Measurements from ENCODE around the gene ABI1.

ABI1 gene

GRCh38 chr10:26844396-26844975 is 16.3 kb downstream of the ABI1 start:
- Histone ChIP-seq H3K4me3 (ENCODE audit: low read depth, low read length) (no peak overlapping the region), H3K4me1 (ENCODE audit: control insufficient read depth, insufficient read depth, low read length, unreplicated experiment) (no peaks in the 10 kb centered on the region), H3K27me3 (ENCODE audit: insufficient read depth, low read length) (no peaks in the 10 kb centered on the region), H3K27ac (ENCODE audit: low read depth, low read length) (no peak overlapping the region), H3K79me2 (ENCODE audit: control insufficient read depth, insufficient read depth, low read length, unreplicated experiment) (peaks cover 49% of the 10 kb centered on the region), H3K36me3 (ENCODE audit: insufficient read depth, low read length) (no peaks in the 10 kb centered on the region; the same call in 1 of the 2 replicates), H2AFZ (ENCODE audit: low read length, unreplicated experiment) (no peak overlapping the region)

- Histone ChIP-seq H3K27me3 (ENCODE audit: insufficient read depth, low read length) (no peaks in the 10 kb centered on the region), H3K79me2 (ENCODE audit: control insufficient read depth, insufficient read depth, low read length, unreplicated experiment) (peaks cover 52% of the 10 kb centered on the region), H3K4me1 (ENCODE audit: control insufficient read depth, insufficient read depth, low read length, unreplicated experiment) (no peaks in the 10 kb centered on the region), H2AFZ (ENCODE audit: low read length, unreplicated experiment) (no peak overlapping the region), H3K4me3 (ENCODE audit: low read depth, low read length) (no peak overlapping the region), H3K36me3 (ENCODE audit: insufficient read depth, low read length) (no peaks in the 10 kb centered on the region; the same call in 1 of the 2 replicates), H3K27ac (ENCODE audit: low read depth, low read length) (no peak overlapping the region)
Observed at GRCh38 chr10:26843736-26844135, 17.0 kb downstream of the ABI1 start.

GRCh38 chr10:26841733-26842317 is 18.9 kb downstream of the ABI1 start:
- Histone ChIP-seq H3K79me2 (ENCODE audit: control insufficient read depth, insufficient read depth, low read length, unreplicated experiment) (peaks cover 51% of the 10 kb centered on the region), H3K36me3 (ENCODE audit: insufficient read depth, low read length) (no peaks in the 10 kb centered on the region; the same call in 1 of the 2 replicates), H3K4me1 (ENCODE audit: control insufficient read depth, insufficient read depth, low read length, unreplicated experiment) (no peaks in the 10 kb centered on the region), H3K27ac (ENCODE audit: low read depth, low read length) (no peak overlapping the region), H3K4me3 (ENCODE audit: low read depth, low read length) (no peak overlapping the region), H3K27me3 (ENCODE audit: insufficient read depth, low read length) (no peaks in the 10 kb centered on the region), H2AFZ (ENCODE audit: low read length, unreplicated experiment) (no peak overlapping the region)

GRCh38 chr10:26840938-26841732 is 19.6 kb downstream of the ABI1 start:
- Histone ChIP-seq H3K27me3 (ENCODE audit: insufficient read depth, low read length) (no peaks in the 10 kb centered on the region), H3K4me3 (ENCODE audit: low read depth, low read length) (no peak overlapping the region), H3K36me3 (ENCODE audit: insufficient read depth, low read length) (no peaks in the 10 kb centered on the region; the same call in 1 of the 2 replicates), H2AFZ (ENCODE audit: low read length, unreplicated experiment) (no peak overlapping the region), H3K4me1 (ENCODE audit: control insufficient read depth, insufficient read depth, low read length, unreplicated experiment) (no peaks in the 10 kb centered on the region), H3K27ac (ENCODE audit: low read depth, low read length) (no peak overlapping the region), H3K79me2 (ENCODE audit: control insufficient read depth, insufficient read depth, low read length, unreplicated experiment) (peaks cover 50% of the 10 kb centered on the region)

GRCh38 chr10:26839966-26840627 is 20.7 kb downstream of the ABI1 start:
- no peaks in the 10 kb centered on the region; the same call in 1 of the 2 replicates for H3K36me3 ChIP-seq (ENCODE audit: insufficient read depth, low read length)
- H3K79me2 ChIP-seq (ENCODE audit: control insufficient read depth, insufficient read depth, low read length, unreplicated experiment) = peaks cover 50% of the 10 kb centered on the region
- no peak overlapping the region for H3K27ac ChIP-seq (ENCODE audit: low read depth, low read length)
- no peak overlapping the region for H3K4me3 ChIP-seq (ENCODE audit: low read depth, low read length)
- no peaks in the 10 kb centered on the region for H3K4me1 ChIP-seq (ENCODE audit: control insufficient read depth, insufficient read depth, low read length, unreplicated experiment)
- H3K27me3 ChIP-seq (ENCODE audit: insufficient read depth, low read length) = no peaks in the 10 kb centered on the region
- no peak overlapping the region for H2AFZ ChIP-seq (ENCODE audit: low read length, unreplicated experiment)

- H3K79me2 ChIP-seq (ENCODE audit: control insufficient read depth, insufficient read depth, low read length, unreplicated experiment) = peaks cover 54% of the 10 kb centered on the region
- no peaks in the 10 kb centered on the region for H3K4me1 ChIP-seq (ENCODE audit: control insufficient read depth, insufficient read depth, low read length, unreplicated experiment)
- no peak overlapping the region for H3K27ac ChIP-seq (ENCODE audit: low read depth, low read length)
- H3K36me3 ChIP-seq (ENCODE audit: insufficient read depth, low read length) = no peaks in the 10 kb centered on the region
- H3K27me3 ChIP-seq (ENCODE audit: insufficient read depth, low read length) = no peaks in the 10 kb centered on the region
- no peak overlapping the region for H2AFZ ChIP-seq (ENCODE audit: low read length, unreplicated experiment)
- no peak overlapping the region for H3K4me3 ChIP-seq (ENCODE audit: low read depth, low read length)
Observed at GRCh38 chr10:26837139-26837538, 23.6 kb downstream of the ABI1 start.

- Histone ChIP-seq H3K27me3 (ENCODE audit: insufficient read depth, low read length) (no peaks in the 10 kb centered on the region), H3K4me1 (ENCODE audit: control insufficient read depth, insufficient read depth, low read length, unreplicated experiment) (no peaks in the 10 kb centered on the region), H3K79me2 (ENCODE audit: control insufficient read depth, insufficient read depth, low read length, unreplicated experiment) (peaks cover 54% of the 10 kb centered on the region), H3K4me3 (ENCODE audit: low read depth, low read length) (no peak overlapping the region), H3K36me3 (ENCODE audit: insufficient read depth, low read length) (no peaks in the 10 kb centered on the region), H2AFZ (ENCODE audit: low read length, unreplicated experiment) (no peak overlapping the region), H3K27ac (ENCODE audit: low read depth, low read length) (no peak overlapping the region)
Observed at GRCh38 chr10:26835025-26835424, 25.7 kb downstream of the ABI1 start.

GRCh38 chr10:26832960-26833359 is 27.8 kb downstream of the ABI1 start:
- H3K4me3 ChIP-seq (ENCODE audit: low read depth, low read length) = no peak overlapping the region
- no peaks in the 10 kb centered on the region for H3K36me3 ChIP-seq (ENCODE audit: insufficient read depth, low read length)
- no peaks in the 10 kb centered on the region for H3K4me1 ChIP-seq (ENCODE audit: control insufficient read depth, insufficient read depth, low read length, unreplicated experiment)
- peaks cover 51% of the 10 kb centered on the region for H3K79me2 ChIP-seq (ENCODE audit: control insufficient read depth, insufficient read depth, low read length, unreplicated experiment)
- no peak overlapping the region for H3K27ac ChIP-seq (ENCODE audit: low read depth, low read length)
- H2AFZ ChIP-seq (ENCODE audit: low read length, unreplicated experiment) = no peak overlapping the region
- H3K27me3 ChIP-seq (ENCODE audit: insufficient read depth, low read length) = no peaks in the 10 kb centered on the region

GRCh38 chr10:26831936-26832335 is 28.8 kb downstream of the ABI1 start:
- H2AFZ ChIP-seq (ENCODE audit: low read length, unreplicated experiment) = no peak overlapping the region
- H3K36me3 ChIP-seq (ENCODE audit: insufficient read depth, low read length) = no peaks in the 10 kb centered on the region
- H3K4me3 ChIP-seq (ENCODE audit: low read depth, low read length) = no peak overlapping the region
- H3K27ac ChIP-seq (ENCODE audit: low read depth, low read length) = no peak overlapping the region
- no peaks in the 10 kb centered on the region for H3K27me3 ChIP-seq (ENCODE audit: insufficient read depth, low read length)
- peaks cover 53% of the 10 kb centered on the region for H3K79me2 ChIP-seq (ENCODE audit: control insufficient read depth, insufficient read depth, low read length, unreplicated experiment)
- H3K4me1 ChIP-seq (ENCODE audit: control insufficient read depth, insufficient read depth, low read length, unreplicated experiment) = no peaks in the 10 kb centered on the region

- Histone ChIP-seq H3K27me3 (ENCODE audit: insufficient read depth, low read length) (no peaks in the 10 kb centered on the region), H3K4me1 (ENCODE audit: control insufficient read depth, insufficient read depth, low read length, unreplicated experiment) (no peaks in the 10 kb centered on the region), H3K27ac (ENCODE audit: low read depth, low read length) (no peak overlapping the region), H2AFZ (ENCODE audit: low read length, unreplicated experiment) (no peak overlapping the region), H3K79me2 (ENCODE audit: control insufficient read depth, insufficient read depth, low read length, unreplicated experiment) (peaks cover 51% of the 10 kb centered on the region), H3K4me3 (ENCODE audit: low read depth, low read length) (no peak overlapping the region), H3K36me3 (ENCODE audit: insufficient read depth, low read length) (no peaks in the 10 kb centered on the region)
Observed at GRCh38 chr10:26829810-26830515, 30.8 kb downstream of the ABI1 start.
